H1 (cell line): Measurements from ENCODE around the gene SESN1. TPM values are rescaled to one million over a fixed set of nuclear protein-coding genes. Genes with fewer than 3 reads are reported as not detected.

Experiments used
- CTCF ChIA-PET: fragments of 300-600 bp; sonication (Branson Sonifier 250); formaldehyde crosslinking; loops from one replicate; lab custom pipeline; 2021; ENCODE audit not compliant: partially characterized antibody; lab: Charles Lee
- POLR2A ChIA-PET: fragments of 300-600 bp; sonication (Branson Sonifier 250); formaldehyde crosslinking; loops from one replicate; lab custom pipeline; 2021; ENCODE audit warnings: inconsistent platforms; ENCODE audit not compliant: partially characterized antibody; lab: Charles Lee
- DNase-seq, 2 experiments: peaks; one replicate each; pipeline versions ENCODE4 v3.0.0 to v3.0.0-alpha.2; 2010 to 2022; ENCODE audit warnings: low spot score in 2 of 2, low read depth in 1 of 2, mixed read lengths in 1 of 2
- FAIRE-seq: peaks from 2 replicates; lab custom pipeline; 2011; peaks lifted over from hg19 to GRCh38; lab: Jason Lieb, UNC
- H2AFZ ChIP-seq: 2 replicates; pipeline ENCODE4 v1.8.1; 2012; ENCODE audit warnings: low read length, inconsistent platforms
- H2AK5ac ChIP-seq: 2 replicates; pipeline ENCODE4 v1.6.1; 2013; ENCODE audit warnings: low read depth, low read length
- H2BK120ac ChIP-seq: replicated peaks from 2 replicates; pipeline ENCODE3; 2013; ENCODE audit warnings: low read depth, low read length, inconsistent platforms
- H2BK12ac ChIP-seq: 2 replicates; pipeline ENCODE4 v1.6.1; 2013; ENCODE audit warnings: low read depth, low read length
- H2BK15ac ChIP-seq: 2 replicates; pipeline ENCODE4 v1.6.1; 2013; ENCODE audit warnings: low read length
- H2BK20ac ChIP-seq: 2 replicates; pipeline ENCODE4 v1.6.1; 2013; ENCODE audit warnings: low read length
- H2BK5ac ChIP-seq: 2 replicates; pipeline ENCODE4 v1.6.1; 2013; ENCODE audit warnings: low read depth, low read length
- H3K14ac ChIP-seq: 2 replicates; pipeline ENCODE4 v1.6.1; 2013; ENCODE audit warnings: inconsistent platforms; ENCODE audit not compliant: insufficient read length
- H3K18ac ChIP-seq: 2 replicates; pipeline ENCODE4 v1.6.1; 2013; ENCODE audit warnings: low read length; ENCODE audit errors: extremely low read depth
- H3K23ac ChIP-seq: 2 replicates; pipeline ENCODE4 v1.6.1; 2013; ENCODE audit warnings: inconsistent platforms; ENCODE audit not compliant: insufficient read length
- H3K23me2 ChIP-seq: 2 replicates; pipeline ENCODE4 v1.6.1; 2013; ENCODE audit warnings: low read depth, low read length
- H3K27ac ChIP-seq: 2 replicates; pipeline ENCODE4 v1.6.1; 2011; ENCODE audit warnings: low read depth, low read length, inconsistent platforms
- H3K27me3 ChIP-seq, 4 experiments: replicated peaks in 1 of 4; 1 replicate in 1 of 4; 2 replicates in 3 of 4; pipeline versions ENCODE4 v1.6.1 to v1.8.1; 2011 to 2013; ENCODE audit warnings: low read length in 3 of 4, mild to moderate bottlenecking in 3 of 4, inconsistent platforms in 2 of 4, mixed read lengths in 2 of 4, moderate library complexity in 1 of 4; ENCODE audit not compliant: control insufficient read depth in 3 of 4, insufficient read depth in 3 of 4; ENCODE audit errors: extremely low read depth in 1 of 4
- H3K36me3 ChIP-seq, 4 experiments: 2 replicates each; pipeline versions ENCODE4 v1.6.1 to v1.8.1; 2011 to 2013; ENCODE audit warnings: mild to moderate bottlenecking in 4 of 4, low read length in 3 of 4, moderate library complexity in 2 of 4, control low read depth in 1 of 4, inconsistent platforms in 1 of 4; ENCODE audit not compliant: insufficient read depth in 4 of 4, control insufficient read depth in 2 of 4
- H3K4ac ChIP-seq: replicated peaks from 2 replicates; pipeline ENCODE3; 2013; ENCODE audit warnings: low read length, low read depth, mixed read lengths, inconsistent platforms; ENCODE audit not compliant: insufficient read length
- H3K4me1 ChIP-seq, 4 experiments: replicated peaks in 1 of 4; 1 replicate in 1 of 4; 2 replicates in 3 of 4; pipeline versions ENCODE4 v1.6.1 to v1.8.1; 2011 to 2013; ENCODE audit warnings: low read length in 3 of 4, inconsistent platforms in 2 of 4, mixed read lengths in 1 of 4; ENCODE audit not compliant: insufficient read depth in 4 of 4, control insufficient read depth in 3 of 4
- H3K4me2 ChIP-seq, 2 experiments: 2 replicates each; pipeline versions ENCODE4 v1.6.1 to v1.8.1; 2011 to 2013; ENCODE audit warnings: low read depth in 2 of 2, low read length in 2 of 2, control low read depth in 1 of 2, inconsistent platforms in 1 of 2, mild to moderate bottlenecking in 1 of 2; ENCODE audit not compliant: insufficient read depth in 1 of 2
- H3K4me3 ChIP-seq, 4 experiments: fragments of 200-600, 300-600 bp in 1 of 4; sonication (generic), shearing (Covaris generic), sonication (Bioruptor Twin) in 1 of 4; 2 replicates each; pipeline versions ENCODE4 v1.5.1 to v1.8.1; 2011 to 2016; ENCODE audit warnings: low read length in 4 of 4, low read depth in 3 of 4, control low read depth in 2 of 4, inconsistent platforms in 2 of 4, mild to moderate bottlenecking in 2 of 4, mixed read lengths in 1 of 4, moderate library complexity in 1 of 4; ENCODE audit not compliant: insufficient read depth in 2 of 4; ENCODE audit errors: extremely low read depth in 1 of 4
- H3K56ac ChIP-seq: replicated peaks from 2 replicates; pipeline ENCODE3; 2013; ENCODE audit warnings: low read depth, mild to moderate bottlenecking, mixed read lengths, low read length, inconsistent platforms; ENCODE audit not compliant: insufficient read length
- H3K79me1 ChIP-seq: 2 replicates; pipeline ENCODE4 v1.6.1; 2013; ENCODE audit warnings: low read depth, low read length, control low read depth
- H3K79me2 ChIP-seq, 2 experiments: 2 replicates each; pipeline versions ENCODE4 v1.6.1 to v1.8.1; 2012 to 2013; ENCODE audit warnings: low read length in 2 of 2, mild to moderate bottlenecking in 2 of 2, inconsistent platforms in 1 of 2; ENCODE audit not compliant: insufficient read depth in 2 of 2, control insufficient read depth in 1 of 2
- H3K9ac ChIP-seq, 4 experiments: replicated peaks in 1 of 4; 1 replicate in 1 of 4; 2 replicates in 3 of 4; pipeline versions ENCODE4 v1.6.1 to v1.8.1; 2011 to 2013; ENCODE audit warnings: low read depth in 3 of 4, low read length in 3 of 4, control low read depth in 2 of 4, mild to moderate bottlenecking in 2 of 4, moderate library complexity in 2 of 4, inconsistent platforms in 1 of 4; ENCODE audit errors: extremely low read depth in 1 of 4
- H3K9me3 ChIP-seq, 2 experiments: 2 replicates each; pipeline versions ENCODE4 v1.6.1 to v1.8.1; 2012 to 2013; ENCODE audit warnings: mild to moderate bottlenecking in 2 of 2, moderate library complexity in 2 of 2, control low read depth in 1 of 2, inconsistent platforms in 1 of 2, low read depth in 1 of 2, low read length in 1 of 2, mixed read lengths in 1 of 2; ENCODE audit not compliant: insufficient read depth in 2 of 2
- H4K20me1 ChIP-seq, 2 experiments: replicated peaks in 1 of 2; 2 replicates each; pipeline versions ENCODE3 to v1.8.1; 2011 to 2013; ENCODE audit warnings: inconsistent platforms in 2 of 2, low read length in 2 of 2, mild to moderate bottlenecking in 1 of 2; ENCODE audit not compliant: insufficient read depth in 2 of 2, control insufficient read depth in 1 of 2
- H4K5ac ChIP-seq: 2 replicates; pipeline ENCODE4 v1.6.1; 2013; ENCODE audit warnings: low read length, low read depth, mixed read lengths, inconsistent platforms; ENCODE audit not compliant: insufficient read length
- H4K8ac ChIP-seq: 2 replicates; pipeline ENCODE4 v1.8.0; 2013; ENCODE audit warnings: mild to moderate bottlenecking, moderate library complexity, low read length, inconsistent platforms; ENCODE audit not compliant: insufficient read depth; ENCODE audit errors: extremely low read depth
- H4K91ac ChIP-seq: replicated peaks from 2 replicates; pipeline ENCODE3; 2013; ENCODE audit warnings: low read length, mixed read lengths, inconsistent platforms; ENCODE audit not compliant: insufficient read length
- CREB1 ChIP-seq: IDR thresholded peaks from 2 replicates; pipeline ENCODE4 v1.6.1; 2012; ENCODE audit warnings: inconsistent platforms
- FOSL1 ChIP-seq: IDR thresholded peaks from 2 replicates; pipeline ENCODE4 v1.6.1; 2011; ENCODE audit warnings: mild to moderate bottlenecking, low read depth, low read length, moderate library complexity; ENCODE audit not compliant: insufficient read depth
- WGBS, 2 experiments: shearing (Covaris generic) in 1 of 2; methylation state at CpG; one replicate each; pipeline versions ENCODE4 v1.1.6 to v1.1.7; 2013 to 2015; ENCODE audit warnings: low lambda C conversion rate in 2 of 2, mixed read lengths in 2 of 2, inconsistent platforms in 1 of 2, low coverage in 1 of 2, missing lambda C conversion rate in 1 of 2; ENCODE audit not compliant: insufficient replicate concordance in 2 of 2, insufficient coverage in 1 of 2, insufficient read length in 1 of 2; ENCODE audit errors: extremely low coverage in 1 of 2, missing lambda C conversion rate in 1 of 2; 5-methylcytosine and 5-hydroxymethylcytosine counted together
- polyA plus RNA-seq, 7 experiments: library from polyadenylated mRNA; depleted of rRNA in 3 of 7; stranded (reverse) in 5 of 7; unstranded in 2 of 7; fragments of >200 nt in 5 of 7; fragments of 200-250 nt in 2 of 7; gene quantifications; 1 replicate in 5 of 7; 2 replicates in 1 of 7; 4 replicates in 1 of 7; pipeline versions ENCODE4 v1.2.1 to v1.2.3, GENCODE V29; 2011 to 2013; ENCODE audit warnings: missing spikeins in 2 of 7, mixed read lengths in 2 of 7
- total RNA-seq: library from RNA; stranded (reverse); fragmentation: NEBNext Ultra II Directional; extraction: Animal tissue kit (Norgen Biotek cat#: 25700); gene quantifications from 2 replicates; pipeline ENCODE4 v1.2.1, GENCODE V29; 2021

The SESN1 gene
- total and polyA plus RNA-seq, 2 of the 8 experiments (the other 6 are each of a cell fraction or from before 2014, with no cell fraction given) = 12.8 to 15.6 TPM

DNA sequence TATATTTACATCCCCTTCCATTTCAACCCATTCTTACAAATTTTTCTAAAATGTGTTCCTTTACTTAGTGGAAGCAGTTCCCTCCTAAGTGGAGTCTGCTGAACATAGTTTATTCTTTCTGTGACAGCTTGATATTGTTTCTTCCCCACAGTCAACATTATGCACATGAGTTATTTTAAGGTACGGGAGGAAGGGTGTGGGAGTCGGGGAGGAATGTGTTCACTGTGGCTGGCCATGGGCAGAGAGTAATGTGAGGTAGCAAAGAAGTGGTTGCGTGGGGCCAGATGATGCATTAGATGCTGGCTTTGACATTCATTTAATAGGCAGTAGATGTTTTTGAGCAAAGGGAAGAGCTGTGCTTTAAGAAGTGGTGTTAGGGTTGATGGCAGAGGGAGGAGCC is 148.0 kb downstream of the SESN1 start:
- TF ChIP-seq CREB1 (no peak), FOSL1 (no peak)
- CTCF ChIA-PET = interaction anchor here (0.6 to 1.8 kb wide), 2 partner anchors 32 to 202 kb away, joined by 3 to 9 read pairs; no protein-coding TSS in a partner anchor

More for the DNA sequence above, 148.0 kb downstream of the SESN1 start:
- DNase-seq = no peak
- Histone ChIP-seq H3K18ac (no peak overlapping the region), H3K23ac (no peak overlapping the region), H3K56ac (no peak overlapping the region), H3K27me3 (no peaks in the 10 kb centered on the region), H2BK12ac (no peak overlapping the region), H3K4me1 (peaks cover 0 to 3% (median 2%) of the 10 kb centered on the region in 4 experiments; a peak in 6 of 7 replicates), H4K5ac (no peak overlapping the region), H3K14ac (no peak overlapping the region), H3K9me3 (no peaks in the 10 kb centered on the region), H3K23me2 (no peaks in the 10 kb centered on the region), H2BK15ac (no peak overlapping the region), H2BK20ac (no peak overlapping the region), H4K91ac (no peak overlapping the region), H3K4me3 (no peak overlapping the region), H3K36me3 (no peaks in the 10 kb centered on the region), H3K4ac (no peak overlapping the region), H2AFZ (no peak overlapping the region), H4K8ac (no peak overlapping the region), H3K9ac (no peak overlapping the region), H2BK120ac (no peak overlapping the region), H3K27ac (no peak overlapping the region), H4K20me1 (no peaks in the 10 kb centered on the region), H2AK5ac (no peak overlapping the region), H3K79me2 (no peaks in the 10 kb centered on the region), H3K4me2 (no peak overlapping the region), H3K79me1 (no peaks in the 10 kb centered on the region), H2BK5ac (no peak overlapping the region)
- FAIRE-seq = no peak
- WGBS, 2 experiments = 86% methylated on average over 3 of the region's 3 CpGs; no CpG with 5 or more reads in 1 of the 2 experiments
- POLR2A ChIA-PET = interaction anchor here (0.9 kb wide), 1 partner anchor 21 kb away, joined by 3 read pairs; no protein-coding TSS in a partner anchor
